Measurements from ENCODE around the gene ITGA8.
"Not testable (repeated sequence)": the region's sequence is repeated elsewhere in the genome, so short reads cannot be mapped to it uniquely, and the experiment has no call there.

The ITGA8 gene

GRCh38 chr10:15483215-15484075 is 236.3 kb downstream of the ITGA8 start:
- DNase-seq = no peak
- H3K9me3 ChIP-seq = no peaks in the 10 kb centered on the region
- intact Hi-C loops (cut with DNase I; ENCODE audit: low total_unique reads) = no loop called here
- peaks cover 0 to 62% (median 21%) of the 10 kb centered on the region in 4 donors for H3K4me1 ChIP-seq
- peak overlapping the region; percentile 50 to 54 for H3K27ac ChIP-seq
- no peak overlapping the region for H3K4me3 ChIP-seq
- H3K27me3 ChIP-seq = no peaks in the 10 kb centered on the region
- H3K36me3 ChIP-seq = no peaks in the 10 kb centered on the region
- TF ChIP-seq, protein P1, sequence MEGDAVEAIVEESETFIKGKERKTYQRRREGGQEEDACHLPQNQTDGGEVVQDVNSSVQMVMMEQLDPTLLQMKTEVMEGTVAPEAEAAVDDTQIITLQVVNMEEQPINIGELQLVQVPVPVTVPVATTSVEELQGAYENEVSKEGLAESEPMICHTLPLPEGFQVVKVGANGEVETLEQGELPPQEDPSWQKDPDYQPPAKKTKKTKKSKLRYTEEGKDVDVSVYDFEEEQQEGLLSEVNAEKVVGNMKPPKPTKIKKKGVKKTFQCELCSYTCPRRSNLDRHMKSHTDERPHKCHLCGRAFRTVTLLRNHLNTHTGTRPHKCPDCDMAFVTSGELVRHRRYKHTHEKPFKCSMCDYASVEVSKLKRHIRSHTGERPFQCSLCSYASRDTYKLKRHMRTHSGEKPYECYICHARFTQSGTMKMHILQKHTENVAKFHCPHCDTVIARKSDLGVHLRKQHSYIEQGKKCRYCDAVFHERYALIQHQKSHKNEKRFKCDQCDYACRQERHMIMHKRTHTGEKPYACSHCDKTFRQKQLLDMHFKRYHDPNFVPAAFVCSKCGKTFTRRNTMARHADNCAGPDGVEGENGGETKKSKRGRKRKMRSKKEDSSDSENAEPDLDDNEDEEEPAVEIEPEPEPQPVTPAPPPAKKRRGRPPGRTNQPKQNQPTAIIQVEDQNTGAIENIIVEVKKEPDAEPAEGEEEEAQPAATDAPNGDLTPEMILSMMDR (IDR thresholded peaks at IDR 0.05) = no peak

GRCh38 chr10:15482156-15482555 is 237.6 kb downstream of the ITGA8 start:
- Histone ChIP-seq H3K4me1 (peaks cover 0 to 66% (median 20%) of the 10 kb centered on the region in 4 donors), H3K27ac (peak overlapping the region; percentile 50 to 54), H3K36me3 (no peaks in the 10 kb centered on the region), H3K27me3 (no peaks in the 10 kb centered on the region), H3K9me3 (no peaks in the 10 kb centered on the region), H3K4me3 (no peak overlapping the region)
- DNase-seq = no peak
- TF ChIP-seq, protein P1 (IDR thresholded peaks at IDR 0.05) = no peak
- intact Hi-C loops (cut with DNase I; ENCODE audit: low total_unique reads) = no loop called here

DNA sequence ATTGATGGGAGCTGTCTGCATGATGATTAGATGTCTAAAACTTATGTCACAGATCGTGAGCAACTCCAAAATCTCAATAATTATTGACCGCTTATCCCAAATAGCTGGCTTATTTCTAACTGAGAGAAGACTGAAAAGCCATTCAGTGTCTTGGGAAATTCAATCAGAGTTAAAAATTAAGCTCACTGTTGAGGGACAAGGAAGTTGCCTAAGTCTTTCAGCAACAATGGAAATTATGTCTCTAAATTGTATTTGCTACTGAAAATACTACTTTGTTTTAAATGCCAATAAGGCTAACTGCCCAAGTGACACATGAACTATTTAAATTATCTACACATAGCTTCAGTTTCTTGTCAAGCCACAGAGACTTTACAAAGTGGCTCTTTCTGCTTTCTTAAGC is 240.8 kb downstream of the ITGA8 start:
- no peaks in the 10 kb centered on the region for H3K9me3 ChIP-seq
- H3K4me1 ChIP-seq = peaks cover 0 to 45% (median 5%) of the 10 kb centered on the region in 4 donors
- intact Hi-C loops (cut with DNase I; ENCODE audit: low total_unique reads) = no loop called here
- TF ChIP-seq, protein P1 (IDR thresholded peaks at IDR 0.05) = no peak
- H3K27ac ChIP-seq = no peak overlapping the region
- H3K27me3 ChIP-seq = no peaks in the 10 kb centered on the region
- DNase-seq = no peak
- H3K4me3 ChIP-seq = no peak overlapping the region
- no peaks in the 10 kb centered on the region for H3K36me3 ChIP-seq

DNA sequence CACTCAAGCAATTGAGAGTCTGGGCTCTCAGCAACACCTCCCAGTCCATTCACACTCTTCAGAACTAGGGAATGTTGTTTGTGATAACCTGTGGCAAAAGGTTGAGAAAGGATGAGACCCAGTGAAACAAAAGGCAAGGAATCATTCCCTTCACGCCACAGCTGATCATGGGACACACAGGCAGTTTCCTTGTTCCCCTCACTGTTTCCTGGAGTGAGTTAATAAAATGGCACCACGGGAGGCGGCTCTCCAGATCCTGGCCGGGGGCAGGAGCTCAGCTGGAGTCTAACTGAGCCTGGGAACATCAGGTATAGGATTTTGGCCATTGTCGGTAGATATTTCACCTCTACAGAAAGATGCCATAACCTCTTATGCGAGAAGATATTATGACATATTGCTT is 241.3 kb downstream of the ITGA8 start:
- no peak overlapping the region for H3K4me3 ChIP-seq
- no peaks in the 10 kb centered on the region for H3K9me3 ChIP-seq
- intact Hi-C loops (cut with DNase I; ENCODE audit: low total_unique reads) = no loop called here
- peaks cover 0 to 40% (median 5%) of the 10 kb centered on the region in 4 donors for H3K4me1 ChIP-seq
- DNase-seq = no peak
- TF ChIP-seq, protein P1 (IDR thresholded peaks at IDR 0.05) = no peak
- no peak overlapping the region for H3K27ac ChIP-seq
- no peaks in the 10 kb centered on the region for H3K27me3 ChIP-seq
- no peaks in the 10 kb centered on the region for H3K36me3 ChIP-seq

- no peak overlapping the region for H3K4me3 ChIP-seq
- H3K27ac ChIP-seq = peak overlapping the region in 1 of 2 donors; percentile 2
- no peaks in the 10 kb centered on the region for H3K36me3 ChIP-seq
- H3K4me1 ChIP-seq = peaks cover 0 to 32% (median 3%) of the 10 kb centered on the region in 4 donors
- H3K27me3 ChIP-seq = no peaks in the 10 kb centered on the region
- no peak for DNase-seq
- intact Hi-C loops (cut with DNase I; ENCODE audit: low total_unique reads) = no loop called here
- TF ChIP-seq, protein P1 (IDR thresholded peaks at IDR 0.05) = no peak
- H3K9me3 ChIP-seq = no peaks in the 10 kb centered on the region
Measured at GRCh38 chr10:15476337-15476736, 243.4 kb downstream of the ITGA8 start.

- H3K4me3 ChIP-seq; H3K9me3 ChIP-seq; DNase-seq; H3K36me3 ChIP-seq; H3K27me3 ChIP-seq; intact Hi-C loops (cut with DNase I; ENCODE audit: low total_unique reads); H3K27ac ChIP-seq: not testable (repeated sequence)
- peaks cover 0 to 32% (median 3%) of the 10 kb centered on the region in 4 donors for H3K4me1 ChIP-seq
Measured at GRCh38 chr10:15475439-15475838, 244.3 kb downstream of the ITGA8 start.
